Right lung (tissue), 5 donors: Measurements from ENCODE around the gene UNK. TPM values are rescaled to one million over a fixed set of nuclear protein-coding genes. Genes with fewer than 3 reads are reported as not detected.
A peak's percentile ranks its signal among the peaks of the same experiment; 100 is the strongest.
"Not testable (repeated sequence)": the region's sequence is repeated elsewhere in the genome, so short reads cannot be mapped to it uniquely, and the experiment has no call there.

Source experiments
- DNase-seq, 2 donors: peaks; one replicate each; pipeline ENCODE4 v3.0.0-alpha.2; 2013
- polyA plus RNA-seq, 5 donors: library from polyadenylated mRNA; unstranded; fragments of 120-200 nt; gene quantifications; one replicate each; pipeline versions ENCODE4 v1.2.1 to v1.2.3, GENCODE V29; 2013; ENCODE audit warnings: inconsistent platforms in 1 of 5, low replicate concordance in 1 of 5; ENCODE audit not compliant: insufficient read length in 5 of 5, insufficient read depth in 1 of 5

Gene UNK
- polyA plus RNA-seq, 5 donors, result 39.6 to 52.3 (median 46.7) TPM

DNA sequence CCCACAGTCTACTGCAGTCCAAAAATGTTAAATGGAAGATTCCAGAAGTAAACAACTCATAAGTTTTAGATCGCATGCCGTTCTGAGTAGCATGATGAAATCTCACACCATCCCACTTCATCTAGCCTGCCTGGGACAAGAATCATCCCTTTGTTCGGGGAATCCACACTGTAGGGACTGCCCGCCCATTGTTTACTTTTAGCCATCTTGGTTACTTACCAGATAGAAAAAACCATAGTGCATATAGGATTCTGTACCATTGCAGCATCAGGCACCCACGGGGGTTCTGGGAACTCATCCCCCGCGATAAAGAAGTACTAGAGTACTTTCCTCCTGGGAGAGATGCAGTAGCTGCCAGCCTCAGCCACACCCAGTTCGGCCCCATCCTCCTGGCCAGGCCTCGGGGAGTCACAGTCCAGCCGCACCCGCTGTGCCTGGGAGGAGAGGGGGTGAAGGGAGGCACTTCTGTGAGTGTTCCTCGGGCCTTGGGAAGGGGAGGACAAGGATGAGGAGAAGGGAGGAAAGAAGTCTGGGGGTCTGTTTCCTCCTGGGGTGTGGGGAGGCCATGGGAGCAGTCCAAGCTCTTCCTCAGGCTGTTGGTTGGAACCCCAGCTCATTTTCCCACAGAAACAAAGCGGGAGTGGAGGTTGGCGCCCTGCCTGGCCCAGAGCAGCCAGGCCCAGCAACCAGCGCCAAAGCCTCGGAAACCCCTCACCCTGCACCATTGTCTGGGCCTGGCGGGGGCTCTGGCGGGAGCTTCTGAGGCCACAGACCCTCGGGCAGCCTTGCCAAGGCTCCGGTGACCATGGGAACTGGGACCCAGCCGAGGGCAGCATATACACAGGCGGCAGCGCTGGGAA, 84.9 kb downstream of the UNK start:
- peak; percentile 77 to 88 for DNase-seq

DNA sequence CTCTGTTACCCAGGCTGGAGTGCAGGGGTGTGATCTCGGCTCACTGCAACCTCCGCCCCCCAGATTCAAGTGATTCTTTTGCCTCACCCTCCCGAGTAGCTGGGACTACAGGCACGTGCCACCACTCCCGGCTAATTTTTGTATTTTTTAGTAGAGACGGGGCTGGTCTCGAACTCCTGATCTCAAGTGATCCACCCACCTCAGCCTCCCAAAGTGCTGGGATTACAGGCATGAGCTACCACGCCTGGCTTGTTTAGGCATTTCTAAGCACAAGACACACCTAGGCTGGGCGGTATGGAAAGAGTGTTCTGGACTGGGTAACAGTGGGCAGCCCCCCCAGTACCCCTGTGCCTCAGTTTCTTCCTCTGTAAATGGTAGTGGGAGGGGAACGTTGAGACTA, 85.6 kb downstream of the UNK start:
- not testable (repeated sequence) for DNase-seq

DNA sequence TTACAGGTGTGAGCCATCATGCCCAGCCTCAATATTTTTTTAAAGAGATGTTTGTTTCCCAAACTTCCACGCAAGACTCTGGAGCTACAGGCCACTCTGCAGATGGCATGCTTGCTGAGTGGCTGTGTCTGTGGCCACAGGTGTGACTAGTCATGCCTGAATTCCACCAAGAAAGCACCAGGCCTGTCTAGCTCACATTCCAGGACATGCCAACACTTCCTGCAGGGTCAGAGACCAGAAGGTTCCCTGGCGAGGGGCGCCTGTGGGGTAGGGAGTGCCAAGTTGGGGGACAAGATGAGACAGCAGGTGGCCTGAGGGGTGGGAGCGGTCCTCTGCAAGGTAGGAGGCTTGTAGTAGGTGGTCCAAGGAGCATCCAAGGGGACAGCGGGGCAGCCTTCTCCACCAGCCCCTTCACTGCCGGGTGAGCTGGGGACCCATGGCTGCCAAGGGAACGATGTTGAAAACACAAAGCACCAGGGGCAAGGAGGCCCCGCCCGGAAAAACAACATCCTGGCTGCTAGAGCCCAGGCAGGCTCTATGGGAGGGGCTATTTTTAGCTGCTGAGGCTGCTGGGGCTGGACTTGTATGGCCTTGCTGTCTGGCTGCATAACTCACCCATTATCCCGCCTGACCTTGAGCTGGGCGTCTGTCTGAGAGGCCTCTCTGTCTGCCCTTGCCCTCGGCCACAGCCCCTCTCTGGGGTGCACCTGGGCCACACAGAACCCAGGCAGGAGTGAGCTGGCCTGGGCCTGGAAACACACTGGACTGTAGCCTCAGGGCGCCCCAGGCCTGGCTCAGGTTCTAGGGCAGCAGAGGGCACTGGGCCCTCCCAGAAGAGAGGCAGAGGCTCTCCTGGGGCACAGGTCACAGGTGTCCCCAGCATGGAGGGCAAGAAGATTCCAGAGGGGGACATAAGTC, 88.1 kb downstream of the UNK start:
- peak in 1 of 2 donors; percentile 50 for DNase-seq

DNA sequence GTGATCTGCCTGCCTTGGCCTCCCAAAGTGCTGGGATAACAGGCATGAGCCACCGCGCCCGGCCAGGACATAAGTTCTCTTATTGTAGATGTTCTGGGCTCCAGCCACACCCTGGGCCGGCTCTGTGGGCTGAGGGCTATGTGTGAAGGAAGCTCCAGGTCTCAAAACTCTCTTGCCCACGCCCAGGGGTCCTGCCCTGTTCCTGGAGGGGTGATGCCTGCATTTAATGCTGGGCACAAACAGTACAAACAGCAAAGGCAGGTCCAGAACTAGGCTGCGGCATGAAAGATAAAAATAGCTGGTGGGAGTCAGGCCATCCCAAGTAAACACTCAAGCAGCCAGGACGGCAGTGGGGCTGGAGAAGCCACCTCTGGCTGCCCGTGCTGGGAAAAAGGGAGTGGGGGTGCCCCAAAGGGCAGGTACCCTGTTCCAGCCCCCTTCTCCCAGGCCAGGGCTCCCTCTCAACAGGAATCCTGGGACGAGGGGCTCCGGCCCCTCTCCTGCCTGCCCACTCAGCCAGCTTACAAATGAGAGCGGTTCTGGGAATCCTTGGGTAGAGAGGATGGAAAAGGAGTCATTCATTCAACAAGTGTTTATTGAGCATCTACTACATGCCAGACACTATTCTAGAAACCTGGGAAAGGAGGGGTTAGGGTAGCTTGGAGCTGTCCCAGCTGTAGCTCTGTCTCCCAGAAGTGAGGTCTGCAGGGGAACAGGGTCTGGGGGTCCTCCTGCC, 89.1 kb downstream of the UNK start:
- no peak for DNase-seq

- DNase-seq, result no peak
Measured at GRCh38 chr17:75874323-75875181, 89.9 kb downstream of the UNK start.

Other genes starting within 250 kb of the UNK start
- gene MYO15B, start 197.0 kb upstream of the UNK start, polyA plus RNA-seq, result 100 to 1,000 TPM; 181 to 260 (median 240) TPM
- 1 to 10 TPM; 1.4 to 3.7 (median 2.3) TPM for gene SMIM5, start 151.4 kb upstream of the UNK start, polyA plus RNA-seq
- gene RECQL5, start 117.7 kb upstream of the UNK start, polyA plus RNA-seq, result 10 to 100 TPM; 26.0 to 36.5 (median 33.4) TPM
- gene SAP30BP, start 117.5 kb upstream of the UNK start, polyA plus RNA-seq, result 100 to 1,000 TPM; 101 to 112 (median 102) TPM
- gene ITGB4, start 63.3 kb upstream of the UNK start, polyA plus RNA-seq, result 10 to 100 TPM in 1 of 5 donors, 1 to 10 TPM in 4; 6.5 to 10.9 (median 7.2) TPM
- 10 to 100 TPM in 4 of 5 donors, 1 to 10 TPM in 1; 9.3 to 24.7 (median 13.9) TPM for gene GALK1, start 19.6 kb upstream of the UNK start, polyA plus RNA-seq
- gene UNC13D, start 59.6 kb downstream of the UNK start, polyA plus RNA-seq, result 10 to 100 TPM; 20.7 to 43.6 (median 37.8) TPM
- gene WBP2, start 70.5 kb downstream of the UNK start, polyA plus RNA-seq, result 10 to 100 TPM; 53.7 to 77.3 (median 74.1) TPM
- gene TRIM47, start 93.8 kb downstream of the UNK start, polyA plus RNA-seq, result 10 to 100 TPM; 13.0 to 26.4 (median 15.9) TPM
- gene TRIM65, start 112.1 kb downstream of the UNK start, polyA plus RNA-seq, result 10 to 100 TPM; 12.8 to 26.7 (median 20.8) TPM
- 10 to 100 TPM; 51.8 to 92.4 (median 73.1) TPM for gene MRPL38, start 120.1 kb downstream of the UNK start, polyA plus RNA-seq
- gene FBF1, start 156.2 kb downstream of the UNK start, polyA plus RNA-seq, result 1 to 10 TPM; 6.6 to 9.6 (median 7.9) TPM
- 10 to 100 TPM; 22.9 to 36.6 (median 27.1) TPM for gene ACOX1, start 194.4 kb downstream of the UNK start, polyA plus RNA-seq
- gene TEN1, start 194.4 kb downstream of the UNK start, polyA plus RNA-seq, result 10 to 100 TPM; 21.9 to 34.8 (median 27.5) TPM
- gene CDK3, start 216.0 kb downstream of the UNK start, polyA plus RNA-seq, result 10 to 100 TPM; 12.7 to 23.1 (median 18.4) TPM
- 10 to 100 TPM; 15.8 to 47.5 (median 43.8) TPM for gene EVPL, start 242.5 kb downstream of the UNK start, polyA plus RNA-seq